PFSK-1 (cell line): ENCODE measurements around the gene AHDC1.

Experiments used
- POLR2AphosphoS5 ChIP-seq: IDR thresholded peaks from 2 replicates; pipeline ENCODE4 v1.6.1; 2012; ENCODE audit warnings: low read depth, mild to moderate bottlenecking, control low read depth, low read length, moderate library complexity
- SIN3A ChIP-seq: IDR thresholded peaks from 2 replicates; pipeline ENCODE4 v1.6.1; 2012; ENCODE audit warnings: mild to moderate bottlenecking, low read length, moderate library complexity, borderline replicate concordance; ENCODE audit not compliant: insufficient read depth
- TF ChIP-seq, protein P1 (sequence below), 2 experiments: IDR thresholded peaks; 2 replicates each; pipeline versions ENCODE4 v1.6.1 to v1.8.0; 2011 to 2012; ENCODE audit warnings: low read depth in 2 of 2, low read length in 2 of 2, control low read depth in 1 of 2, inconsistent platforms in 1 of 2, mild to moderate bottlenecking in 1 of 2, moderate library complexity in 1 of 2; ENCODE audit not compliant: insufficient read depth in 1 of 2

DNA sequence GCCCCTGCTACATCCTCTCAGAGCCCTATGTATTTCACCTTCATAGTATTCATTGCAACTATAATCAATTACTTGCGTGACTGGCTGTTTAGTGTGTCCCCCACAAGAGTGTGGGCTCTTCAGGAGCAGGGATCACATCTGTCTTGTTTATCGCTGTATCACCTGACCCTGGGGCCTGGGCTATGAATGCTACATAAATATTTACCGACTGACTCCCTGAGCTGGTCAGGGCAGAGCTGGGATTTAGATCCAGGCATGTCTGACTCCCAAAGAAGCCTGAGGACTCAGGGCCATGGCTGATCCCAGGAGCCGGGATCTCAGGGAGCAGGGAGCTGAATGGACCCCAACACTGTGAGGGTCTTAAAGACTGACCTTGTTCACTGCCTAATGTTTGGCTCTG, 49.7 kb downstream of the AHDC1 start:
- TF ChIP-seq POLR2AphosphoS5 (no peak), SIN3A (no peak)
- TF ChIP-seq, protein P1, sequence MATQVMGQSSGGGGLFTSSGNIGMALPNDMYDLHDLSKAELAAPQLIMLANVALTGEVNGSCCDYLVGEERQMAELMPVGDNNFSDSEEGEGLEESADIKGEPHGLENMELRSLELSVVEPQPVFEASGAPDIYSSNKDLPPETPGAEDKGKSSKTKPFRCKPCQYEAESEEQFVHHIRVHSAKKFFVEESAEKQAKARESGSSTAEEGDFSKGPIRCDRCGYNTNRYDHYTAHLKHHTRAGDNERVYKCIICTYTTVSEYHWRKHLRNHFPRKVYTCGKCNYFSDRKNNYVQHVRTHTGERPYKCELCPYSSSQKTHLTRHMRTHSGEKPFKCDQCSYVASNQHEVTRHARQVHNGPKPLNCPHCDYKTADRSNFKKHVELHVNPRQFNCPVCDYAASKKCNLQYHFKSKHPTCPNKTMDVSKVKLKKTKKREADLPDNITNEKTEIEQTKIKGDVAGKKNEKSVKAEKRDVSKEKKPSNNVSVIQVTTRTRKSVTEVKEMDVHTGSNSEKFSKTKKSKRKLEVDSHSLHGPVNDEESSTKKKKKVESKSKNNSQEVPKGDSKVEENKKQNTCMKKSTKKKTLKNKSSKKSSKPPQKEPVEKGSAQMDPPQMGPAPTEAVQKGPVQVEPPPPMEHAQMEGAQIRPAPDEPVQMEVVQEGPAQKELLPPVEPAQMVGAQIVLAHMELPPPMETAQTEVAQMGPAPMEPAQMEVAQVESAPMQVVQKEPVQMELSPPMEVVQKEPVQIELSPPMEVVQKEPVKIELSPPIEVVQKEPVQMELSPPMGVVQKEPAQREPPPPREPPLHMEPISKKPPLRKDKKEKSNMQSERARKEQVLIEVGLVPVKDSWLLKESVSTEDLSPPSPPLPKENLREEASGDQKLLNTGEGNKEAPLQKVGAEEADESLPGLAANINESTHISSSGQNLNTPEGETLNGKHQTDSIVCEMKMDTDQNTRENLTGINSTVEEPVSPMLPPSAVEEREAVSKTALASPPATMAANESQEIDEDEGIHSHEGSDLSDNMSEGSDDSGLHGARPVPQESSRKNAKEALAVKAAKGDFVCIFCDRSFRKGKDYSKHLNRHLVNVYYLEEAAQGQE (IDR thresholded peaks at IDR 0.05; ENCODE audit: insufficient read depth in 1 of 2, low read depth in 2 of 2, low read length in 2 of 2): no peak
